IMR-90 (cell line): ENCODE measurements around the gene GATAD2A. TPM values are rescaled to one million over a fixed set of nuclear protein-coding genes. Genes with fewer than 3 reads are reported as not detected.

Experiments used
- ATAC-seq: fragments of 200-7000 bp; cut with Tn5 transposase; 2 replicates; pipeline ENCODE4 v1.9.1; 2020; ENCODE audit warnings: low read depth, mild to moderate bottlenecking, moderate library complexity
- BruUV-seq: library from RNA; stranded (reverse); fragments of 400-500 nt; replicated peaks from 2 replicates; lab custom pipeline; 2021; lab: Mats Ljungman, UMichigan
- CTCF ChIA-PET: fragments of 300-600 bp; formaldehyde crosslinking; extraction: SDS; loops from one replicate; lab custom pipeline; 2021; ENCODE audit warnings: antibody characterized with exemption; lab: Yijun Ruan, JAX
- POLR2A ChIA-PET: fragments of 300-600 bp; sonication (Branson Sonifier 250); formaldehyde crosslinking; loops from one replicate; lab custom pipeline; 2022; ENCODE audit warnings: antibody characterized with exemption; ENCODE audit not compliant: unreplicated experiment; lab: Charles Lee
- DNase-seq: peaks from one replicate; pipeline ENCODE4 v3.0.0; 2013
- H2AFZ ChIP-seq: replicated peaks from 2 replicates; pipeline ENCODE3; 2013; ENCODE audit warnings: low read length, mild to moderate bottlenecking; ENCODE audit not compliant: poor library complexity
- H2AK5ac ChIP-seq: 2 replicates; pipeline ENCODE4 v1.6.1; 2013; ENCODE audit warnings: low read depth, low read length, inconsistent platforms
- H2AK9ac ChIP-seq: replicated peaks from 2 replicates; pipeline ENCODE3; 2013; ENCODE audit warnings: mild to moderate bottlenecking, low read depth, low read length, moderate library complexity; ENCODE audit not compliant: poor library complexity
- H2BK120ac ChIP-seq: 2 replicates; pipeline ENCODE4 v1.6.1; 2013; ENCODE audit warnings: low read depth, low read length, inconsistent platforms
- H2BK15ac ChIP-seq: 3 replicates; pipeline ENCODE4 v1.6.1; 2013; ENCODE audit warnings: low read depth, low read length, inconsistent platforms
- H2BK20ac ChIP-seq: 2 replicates; pipeline ENCODE4 v1.6.1; 2013; ENCODE audit warnings: low read depth, mild to moderate bottlenecking, inconsistent platforms, low read length, moderate library complexity
- H2BK5ac ChIP-seq: 2 replicates; pipeline ENCODE4 v1.6.1; 2013; ENCODE audit warnings: mild to moderate bottlenecking, low read depth, low read length, inconsistent platforms; ENCODE audit not compliant: poor library complexity, severe bottlenecking
- H3K14ac ChIP-seq: replicated peaks from 2 replicates; pipeline ENCODE4 v1.6.1; 2013; ENCODE audit warnings: low read depth, low read length, inconsistent platforms
- H3K18ac ChIP-seq: 2 replicates; pipeline ENCODE4 v1.6.1; 2013; ENCODE audit warnings: low read depth, low read length, control low read depth
- H3K23ac ChIP-seq: 2 replicates; pipeline ENCODE4 v1.6.1; 2013; ENCODE audit warnings: low read depth, low read length, inconsistent platforms
- H3K27ac ChIP-seq: 2 replicates; pipeline ENCODE4 v1.5.1; 2013; ENCODE audit warnings: mild to moderate bottlenecking, control low read depth, low read length; ENCODE audit not compliant: insufficient read depth
- H3K27me3 ChIP-seq: 2 replicates; pipeline ENCODE4 v1.6.1; 2013; ENCODE audit warnings: low read length; ENCODE audit not compliant: control insufficient read depth, insufficient read depth
- H3K36me3 ChIP-seq: 2 replicates; pipeline ENCODE4 v1.6.1; 2013; ENCODE audit warnings: low read length, mixed read lengths; ENCODE audit not compliant: control insufficient read depth, insufficient read depth
- H3K4ac ChIP-seq: 2 replicates; pipeline ENCODE4 v1.6.1; 2013; ENCODE audit warnings: low read depth, low read length, inconsistent platforms
- H3K4me1 ChIP-seq: 2 replicates; pipeline ENCODE4 v1.6.1; 2013; ENCODE audit warnings: low read length, mixed read lengths; ENCODE audit not compliant: control insufficient read depth, insufficient read depth
- H3K4me2 ChIP-seq: 2 replicates; pipeline ENCODE4 v1.6.1; 2013; ENCODE audit warnings: low read depth, mild to moderate bottlenecking, control low read depth, low read length, moderate library complexity
- H3K4me3 ChIP-seq: 2 replicates; pipeline ENCODE4 v1.5.1; 2013; ENCODE audit warnings: low read depth, mild to moderate bottlenecking, control low read depth, low read length, moderate library complexity; ENCODE audit not compliant: insufficient read depth
- H3K56ac ChIP-seq: 2 replicates; pipeline ENCODE4 v1.6.1; 2013; ENCODE audit warnings: low read length, inconsistent platforms; ENCODE audit not compliant: insufficient read depth; ENCODE audit errors: extremely low read depth
- H3K79me1 ChIP-seq, 2 experiments: 2 replicates each; pipeline ENCODE4 v1.6.1; 2013; ENCODE audit warnings: low read length in 2 of 2, inconsistent platforms in 1 of 2, low read depth in 1 of 2
- H3K9ac ChIP-seq: 2 replicates; pipeline ENCODE4 v1.6.1; 2013; ENCODE audit warnings: low read depth, low read length, control low read depth
- H3K9me1 ChIP-seq: 2 replicates; pipeline ENCODE4 v1.6.1; 2013; ENCODE audit warnings: low read length, inconsistent platforms; ENCODE audit not compliant: insufficient read depth
- H3K9me3 ChIP-seq: 2 replicates; pipeline ENCODE4 v1.6.1; 2013; ENCODE audit warnings: low read length; ENCODE audit not compliant: control insufficient read depth, insufficient read depth
- H4K20me1 ChIP-seq: 2 replicates; pipeline ENCODE4 v1.6.1; 2013; ENCODE audit warnings: low read length, inconsistent platforms; ENCODE audit not compliant: insufficient read depth
- H4K5ac ChIP-seq: 2 replicates; pipeline ENCODE4 v1.6.1; 2013; ENCODE audit warnings: mild to moderate bottlenecking, low read depth, low read length, control low read depth
- H4K8ac ChIP-seq, 2 experiments: 2 replicates each; pipeline ENCODE4 v1.6.1; 2013; ENCODE audit warnings: low read depth in 2 of 2, low read length in 2 of 2, control low read depth in 1 of 2, inconsistent platforms in 1 of 2
- H4K91ac ChIP-seq: 2 replicates; pipeline ENCODE4 v1.6.1; 2013; ENCODE audit warnings: low read depth, low read length, inconsistent platforms; ENCODE audit not compliant: insufficient read depth
- BHLHE40 ChIP-seq: fragments of 150-350 bp; IDR thresholded peaks from 2 replicates; pipeline ENCODE4 v1.6.1; 2016; ENCODE audit warnings: mild to moderate bottlenecking, low read depth, low read length
- CEBPB ChIP-seq: IDR thresholded peaks from 2 replicates; pipeline ENCODE4 v1.6.1; 2012; ENCODE audit warnings: low read depth, low read length, improper control_type of control experiment
- ELK1 ChIP-seq: fragments of 150-350 bp; IDR thresholded peaks from 2 replicates; pipeline ENCODE4 v1.6.1; 2016; ENCODE audit warnings: low read depth, mild to moderate bottlenecking, low read length, moderate library complexity, borderline replicate concordance
- MAZ ChIP-seq: IDR thresholded peaks from 2 replicates; pipeline ENCODE4 v1.6.1; 2012; ENCODE audit warnings: low read depth, mild to moderate bottlenecking, low read length, improper control_type of control experiment, moderate library complexity, borderline replicate concordance
- MXI1 ChIP-seq: IDR thresholded peaks from 2 replicates; pipeline ENCODE4 v1.6.1; 2012; ENCODE audit warnings: low read depth, mild to moderate bottlenecking, low read length, moderate library complexity, borderline replicate concordance
- RCOR1 ChIP-seq: IDR thresholded peaks from 2 replicates; pipeline ENCODE4 v1.6.1; 2012; ENCODE audit warnings: mild to moderate bottlenecking, low read length, improper control_type of control experiment; ENCODE audit not compliant: insufficient replicate concordance
- RFX5 ChIP-seq: IDR thresholded peaks from 2 replicates; pipeline ENCODE4 v1.8.0; 2012; ENCODE audit warnings: low read depth, mild to moderate bottlenecking, low read length, moderate library complexity
- WGBS, 2 experiments: methylation state at CpG; one replicate each; pipeline versions ENCODE4 v1.1.5 to v1.1.7; 2013; ENCODE audit warnings: missing lambda C conversion rate in 2 of 2; ENCODE audit not compliant: insufficient read length in 1 of 2; ENCODE audit errors: extremely low coverage in 2 of 2; 5-methylcytosine and 5-hydroxymethylcytosine counted together
- dilution Hi-C: fragments of 300-500 bp; cut with HindIII; formaldehyde crosslinking; loops from one replicate; pipeline ENCODE4 v1.14.3; 2018; ENCODE audit warnings: low sequenced_read_pairs; ENCODE audit not compliant: unreplicated experiment
- in situ Hi-C: fragments of 300-500 bp; cut with MboI; formaldehyde crosslinking; loops from 3 replicates; pipeline ENCODE4 v1.14.3; 2019; ENCODE audit warnings: low sequenced_read_pairs, inconsistent platforms, mixed read lengths
- intact Hi-C: fragments of 100-400 bp; cut with micrococcal nuclease; formaldehyde crosslinking; loops from 2 replicates; pipeline ENCODE4 v1.10.0; 2022
- polyA plus RNA-seq, 3 experiments: library from polyadenylated mRNA; depleted of rRNA; stranded (reverse); fragments of >200 nt; gene quantifications; 2 replicates each; pipeline ENCODE4 v1.2.3, GENCODE V29; 2012; ENCODE audit warnings: low replicate concordance in 1 of 3
- total RNA-seq: library from RNA; depleted of rRNA; stranded (reverse); fragments of >200 nt; gene quantifications from 2 replicates; pipeline ENCODE4 v1.2.3, GENCODE V29; 2012

GATAD2A gene
- total and polyA plus RNA-seq, 2 of the 4 experiments (the other 2 are of a cell fraction), result 23.5 to 33.2 TPM

GRCh38 chr19:19526581-19527370, 121.3 kb downstream of the GATAD2A start:
- ATAC-seq, result no peak

More at GRCh38 chr19:19526581-19527370, 121.3 kb downstream of the GATAD2A start:
- no peaks in the 10 kb centered on the region for H3K27me3 ChIP-seq
- peak overlapping the region; percentile 3 for H2AK9ac ChIP-seq
- H4K20me1 ChIP-seq, result peaks cover 33% of the 10 kb centered on the region
- H2BK15ac ChIP-seq, result no peak overlapping the region
- 95% methylated on average over 8 of the region's 28 CpGs; no CpG with 5 or more reads in 1 of the 2 experiments for WGBS, 2 experiments
- H2BK20ac ChIP-seq, result no peak overlapping the region
- in situ Hi-C loops (loop anchor here (25.0 kb wide), 1 partner anchor 436 kb away; no protein-coding TSS in a partner anchor), intact Hi-C loops (no loop called here), dilution Hi-C loops (no loop called here)
- H4K91ac ChIP-seq, result no peak overlapping the region
- POLR2A ChIA-PET, result no interaction called here
- H3K9me3 ChIP-seq, result no peaks in the 10 kb centered on the region
- H2BK120ac ChIP-seq, result no peak overlapping the region
- no peak overlapping the region for H4K8ac ChIP-seq
- no peak overlapping the region for H2BK5ac ChIP-seq
- peaks cover 9 to 34% of the 10 kb centered on the region in 2 experiments for H3K79me1 ChIP-seq
- H2AK5ac ChIP-seq, result no peak overlapping the region
- peak overlapping the region; percentile 14 for H2AFZ ChIP-seq
- no peak overlapping the region for H3K4me2 ChIP-seq
- no peak overlapping the region for H3K14ac ChIP-seq
- no peak overlapping the region for H4K5ac ChIP-seq
- no peak for DNase-seq
- no peak overlapping the region for H3K18ac ChIP-seq
- no TSS peak for BruUV-seq
- H3K4ac ChIP-seq, result no peak overlapping the region
- no peak overlapping the region for H3K27ac ChIP-seq
- TF ChIP-seq RCOR1 (no peak), BHLHE40 (no peak), MAZ (no peak), ELK1 (no peak), CEBPB (no peak), RFX5 (no peak), MXI1 (no peak)
- H3K56ac ChIP-seq, result no peak overlapping the region
- CTCF ChIA-PET, result no interaction called here
- H3K4me3 ChIP-seq, result no peak overlapping the region
- H3K36me3 ChIP-seq, result peaks cover 26% of the 10 kb centered on the region
- H3K4me1 ChIP-seq, result peaks cover 6% of the 10 kb centered on the region
- no peak overlapping the region for H3K23ac ChIP-seq
- H3K9me1 ChIP-seq, result no peaks in the 10 kb centered on the region
- H3K9ac ChIP-seq, result no peak overlapping the region
